ENCODE results near the gene SNRK.

The SNRK gene

GRCh38 chr3:43307649-43308048 lies 21.3 kb downstream of the SNRK start:
- no peaks in the 10 kb centered on the region for H3K27me3 ChIP-seq (ENCODE audit: insufficient read depth, low read length, poor library complexity, severe bottlenecking)
- H2AFZ ChIP-seq (ENCODE audit: low read length) = no peak overlapping the region
- no peak overlapping the region for H3K4me3 ChIP-seq (ENCODE audit: low read length, poor library complexity, severe bottlenecking)
- peaks cover 60% of the 10 kb centered on the region for H3K79me2 ChIP-seq (ENCODE audit: insufficient read depth, low read length)
- no peak overlapping the region for H3K4me2 ChIP-seq (ENCODE audit: low read depth, low read length, poor library complexity, severe bottlenecking)
- no peaks in the 10 kb centered on the region for H3K9me3 ChIP-seq (ENCODE audit: insufficient read depth, low read depth, low read length)
- H3K4me1 ChIP-seq (ENCODE audit: insufficient read depth, low read length, poor library complexity, severe bottlenecking) = peaks cover 10% of the 10 kb centered on the region
- TF ChIP-seq CTCF (conservative IDR thresholded peaks at IDR 0.05; ENCODE audit: low read length) = no peak
- TF ChIP-seq EZH2phosphoT487 (IDR thresholded peaks at IDR 0.05; ENCODE audit: borderline replicate concordance) = no peak
- peaks cover 18% of the 10 kb centered on the region; the same call in 1 of the 2 replicates for H3K36me3 ChIP-seq (ENCODE audit: insufficient read depth, low read length)
- H3F3A ChIP-seq (ENCODE audit: low read depth) = no peaks in the 10 kb centered on the region
- peaks cover 5% of the 10 kb centered on the region for H4K20me1 ChIP-seq (ENCODE audit: insufficient read depth, low read length, poor library complexity, severe bottlenecking)
- H3K9ac ChIP-seq (ENCODE audit: low read depth, low read length, poor library complexity, severe bottlenecking) = no peak overlapping the region
- H3K9me2 ChIP-seq (replicated peaks; ENCODE audit: low read depth, low read length) = no peaks in the 10 kb centered on the region

GRCh38 chr3:43309372-43310305 lies 23.3 kb downstream of the SNRK start:
- H3K4me3 ChIP-seq (ENCODE audit: low read length, poor library complexity, severe bottlenecking) = no peak overlapping the region
- H3K9me3 ChIP-seq (ENCODE audit: insufficient read depth, low read depth, low read length) = no peaks in the 10 kb centered on the region
- H3F3A ChIP-seq (ENCODE audit: low read depth) = no peaks in the 10 kb centered on the region
- no peak overlapping the region for H3K4me2 ChIP-seq (ENCODE audit: low read depth, low read length, poor library complexity, severe bottlenecking)
- TF ChIP-seq CTCF (conservative IDR thresholded peaks at IDR 0.05; ENCODE audit: low read length) (no peak), EZH2phosphoT487 (IDR thresholded peaks at IDR 0.05; ENCODE audit: borderline replicate concordance) (no peak)
- H3K4me1 ChIP-seq (ENCODE audit: insufficient read depth, low read length, poor library complexity, severe bottlenecking) = peaks cover 8% of the 10 kb centered on the region
- H3K9me2 ChIP-seq (replicated peaks; ENCODE audit: low read depth, low read length) = no peaks in the 10 kb centered on the region
- H2AFZ ChIP-seq (ENCODE audit: low read length) = no peak overlapping the region
- H3K27me3 ChIP-seq (ENCODE audit: insufficient read depth, low read length, poor library complexity, severe bottlenecking) = no peaks in the 10 kb centered on the region
- H3K79me2 ChIP-seq (ENCODE audit: insufficient read depth, low read length) = peaks cover 54% of the 10 kb centered on the region
- H3K9ac ChIP-seq (ENCODE audit: low read depth, low read length, poor library complexity, severe bottlenecking) = no peak overlapping the region
- peaks cover under 1% of the 10 kb centered on the region for H4K20me1 ChIP-seq (ENCODE audit: insufficient read depth, low read length, poor library complexity, severe bottlenecking)
- H3K36me3 ChIP-seq (ENCODE audit: insufficient read depth, low read length) = peaks cover 8% of the 10 kb centered on the region; the same call in 1 of the 2 replicates

- Histone ChIP-seq H4K20me1 (ENCODE audit: insufficient read depth, low read length, poor library complexity, severe bottlenecking) (peaks cover 2% of the 10 kb centered on the region), H3K9ac (ENCODE audit: low read depth, low read length, poor library complexity, severe bottlenecking) (no peak overlapping the region), H3K9me3 (ENCODE audit: insufficient read depth, low read depth, low read length) (no peaks in the 10 kb centered on the region), H2AFZ (ENCODE audit: low read length) (no peak overlapping the region), H3K4me2 (ENCODE audit: low read depth, low read length, poor library complexity, severe bottlenecking) (no peak overlapping the region), H3K4me3 (ENCODE audit: low read length, poor library complexity, severe bottlenecking) (no peak overlapping the region), H3K79me2 (ENCODE audit: insufficient read depth, low read length) (peaks cover 53% of the 10 kb centered on the region), H3K4me1 (ENCODE audit: insufficient read depth, low read length, poor library complexity, severe bottlenecking) (no peaks in the 10 kb centered on the region), H3K36me3 (ENCODE audit: insufficient read depth, low read length) (0 out of 2 replicates have a peak, but pooled peaks cover 6% of the 10 kb centered on the region), H3K9me2 (replicated peaks; ENCODE audit: low read depth, low read length) (no peaks in the 10 kb centered on the region), H3K27me3 (ENCODE audit: insufficient read depth, low read length, poor library complexity, severe bottlenecking) (no peaks in the 10 kb centered on the region), H3F3A (ENCODE audit: low read depth) (no peaks in the 10 kb centered on the region)
- TF ChIP-seq EZH2phosphoT487 (IDR thresholded peaks at IDR 0.05; ENCODE audit: borderline replicate concordance) (no peak), CTCF (conservative IDR thresholded peaks at IDR 0.05; ENCODE audit: low read length) (no peak)
Observed at GRCh38 chr3:43316783-43317460, 30.6 kb downstream of the SNRK start.
